ENCODE measurements around the gene U2AF2.

DNA sequence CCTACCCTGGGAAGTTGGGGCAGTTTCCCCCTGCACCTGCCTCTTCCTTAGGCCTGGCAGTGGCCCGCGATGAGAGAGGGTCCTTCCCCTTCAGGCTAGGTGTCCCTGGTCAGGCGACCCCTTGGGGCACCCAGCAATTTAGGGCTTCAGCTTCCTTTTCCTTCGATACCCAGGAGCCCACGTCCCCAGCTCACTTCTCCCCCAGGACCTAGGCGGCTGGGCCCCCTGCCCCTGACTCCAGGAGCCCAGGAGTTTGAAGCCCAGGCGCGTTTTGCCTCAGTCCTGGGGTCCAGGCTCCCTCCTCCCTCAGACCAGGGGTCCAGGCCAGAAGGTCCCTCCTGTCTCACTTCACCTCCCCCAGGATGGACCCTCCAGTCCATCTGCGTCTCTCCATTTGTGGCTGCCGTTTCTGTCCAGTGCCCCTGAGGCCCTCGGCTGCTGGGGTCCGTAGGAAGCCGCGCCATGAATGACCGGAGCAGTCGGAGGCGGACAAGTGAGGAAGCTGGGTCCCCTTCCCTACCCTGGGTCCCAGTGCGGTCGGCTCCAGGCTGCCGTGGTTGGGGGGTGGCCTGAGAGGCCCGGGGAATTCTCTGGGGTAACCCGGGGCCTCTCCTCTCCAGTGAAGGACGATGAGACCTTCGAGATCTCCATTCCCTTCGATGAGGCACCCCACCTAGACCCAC is 6.1 kb upstream of the U2AF2 start:
- TF ChIP-seq CTCF (conservative IDR thresholded peaks at IDR 0.05; ENCODE audit: low read length) (no peak), EZH2phosphoT487 (IDR thresholded peaks at IDR 0.05; ENCODE audit: borderline replicate concordance, low read depth, low read length) (no peak)

Data from OCI-LY7 (cell line).